HepG2 (cell line): ENCODE measurements around the gene HSF4. TPM values are rescaled to one million over a fixed set of nuclear protein-coding genes. Genes with fewer than 3 reads are reported as not detected.

Experiments used
- ASH2L ChIP-seq: fragments of 300-600, 200-600 bp; sonication (generic); IDR thresholded peaks from 2 replicates; pipeline ENCODE4 v1.7.0; 2017; ENCODE audit warnings: low read depth, mild to moderate bottlenecking, moderate library complexity, mixed read lengths, low read length; ENCODE audit not compliant: insufficient read length
- CAMTA2 ChIP-seq: sonication (generic); formaldehyde crosslinking; IDR thresholded peaks from 2 replicates; pipeline ENCODE4 v1.4.0; 2020; ENCODE audit warnings: mild to moderate bottlenecking, missing genetic modification reagents, borderline replicate concordance
- CENPBD1 ChIP-seq: sonication (generic); formaldehyde crosslinking; IDR thresholded peaks from 2 replicates; pipeline ENCODE4 v1.8.0; 2022; ENCODE audit warnings: missing genetic modification reagents, low read depth, mild to moderate bottlenecking, borderline replicate concordance
- CENPT ChIP-seq: sonication (generic); formaldehyde crosslinking; IDR thresholded peaks from 2 replicates; pipeline ENCODE4 v1.8.0; 2022; ENCODE audit warnings: low read depth, mild to moderate bottlenecking, moderate library complexity, missing genetic modification reagents
- FOXA1 ChIP-seq, 2 experiments: fragments of 450-650 bp in 1 of 2; sonication (generic) in 1 of 2; formaldehyde crosslinking in 1 of 2; IDR thresholded peaks; 2 replicates each; pipeline versions ENCODE4 v1.4.0 to v1.6.1; 2016 to 2020; ENCODE audit warnings: missing genetic modification reagents in 1 of 2
- GATA4 ChIP-seq: sonication (generic); IDR thresholded peaks from 2 replicates; pipeline ENCODE4 v1.6.1; 2016; ENCODE audit warnings: antibody characterized with exemption, low read depth, borderline replicate concordance
- HNRNPUL1 ChIP-seq: fragments of 200-400 bp; formaldehyde crosslinking; IDR thresholded peaks from 2 replicates; pipeline ENCODE4 v1.6.1; 2017; ENCODE audit warnings: low read depth, mild to moderate bottlenecking, low read length, moderate library complexity
- HOMEZ ChIP-seq: IDR thresholded peaks from 2 replicates; pipeline ENCODE4 v1.6.1; 2016; ENCODE audit warnings: low read depth
- IKZF1 ChIP-seq: fragments of 450-650 bp; IDR thresholded peaks from 2 replicates; pipeline ENCODE4 v1.7.1; 2016
- KAT2B ChIP-seq: fragments of 150-350 bp; IDR thresholded peaks from 2 replicates; pipeline ENCODE4 v1.6.1; 2014; ENCODE audit warnings: low read depth, low read length, borderline replicate concordance
- KMT2A ChIP-seq: sonication (generic); formaldehyde crosslinking; IDR thresholded peaks from 2 replicates; pipeline ENCODE4 v1.4.0; 2020; ENCODE audit warnings: missing genetic modification reagents
- MLXIP ChIP-seq: sonication (generic); formaldehyde crosslinking; IDR thresholded peaks from 2 replicates; pipeline ENCODE4 v1.9.0; 2021; ENCODE audit warnings: missing genetic modification reagents, borderline replicate concordance
- RAD51 ChIP-seq: fragments of 450-650 bp; IDR thresholded peaks from 2 replicates; pipeline ENCODE4 v1.6.1; 2016; ENCODE audit warnings: borderline replicate concordance
- RFXAP ChIP-seq: sonication (generic); formaldehyde crosslinking; IDR thresholded peaks from 2 replicates; pipeline ENCODE4 v1.4.0; 2020; ENCODE audit warnings: missing genetic modification reagents, borderline replicate concordance
- TRIM24 ChIP-seq: sonication (generic); formaldehyde crosslinking; IDR thresholded peaks from 2 replicates; pipeline ENCODE4 v1.8.0; 2022; ENCODE audit warnings: mild to moderate bottlenecking, missing genetic modification reagents
- ZC3H13 ChIP-seq: sonication (generic); formaldehyde crosslinking; IDR thresholded peaks from 2 replicates; pipeline ENCODE4 v1.8.1; 2023; ENCODE audit warnings: mild to moderate bottlenecking, missing genetic modification reagents, moderate library complexity
- ZNF503 ChIP-seq: sonication (generic); formaldehyde crosslinking; IDR thresholded peaks from 2 replicates; pipeline ENCODE4 v1.4.0; 2020; ENCODE audit warnings: missing genetic modification reagents
- ZNF556 ChIP-seq: sonication (generic); formaldehyde crosslinking; IDR thresholded peaks from 2 replicates; pipeline ENCODE4 v1.4.0; 2020; ENCODE audit warnings: mild to moderate bottlenecking, missing genetic modification reagents, borderline replicate concordance
- ZNF644 ChIP-seq: IDR thresholded peaks from 2 replicates; pipeline ENCODE4 v1.6.1; 2016; ENCODE audit warnings: low read depth
- ZNF674 ChIP-seq: sonication (generic); formaldehyde crosslinking; IDR thresholded peaks from 2 replicates; pipeline ENCODE4 v1.5.0; 2020; ENCODE audit warnings: low read depth, mild to moderate bottlenecking, missing genetic modification reagents
- polyA plus RNA-seq, 8 experiments: library from polyadenylated mRNA; depleted of rRNA in 3 of 8; stranded (reverse) in 7 of 8; unstranded in 1 of 8; fragments of >200 nt; fragmentation: Illumina TruSeq in 4 of 8; extraction: Trizol in 4 of 8; gene quantifications; 2 replicates each; pipeline versions ENCODE4 v1.2.1 to v1.2.3, GENCODE V29; 2011 to 2016; ENCODE audit warnings: low read depth in 4 of 8, missing spikeins in 1 of 8, mixed read lengths in 1 of 8; ENCODE audit not compliant: insufficient read depth in 1 of 8
- total RNA-seq, 5 experiments: library from RNA; depleted of rRNA; stranded (reverse); fragments of >200 nt; fragmentation: Illumina TruSeq; extraction: Trizol; gene quantifications; 2 replicates each; pipeline ENCODE4 v1.2.3, GENCODE V29; 2016; ENCODE audit warnings: low read depth in 1 of 5

Gene HSF4
- total and polyA plus RNA-seq, 2 of the 13 experiments (the other 11 are each of a cell fraction or from before 2014, with no cell fraction given), result 3.5 to 16.9 TPM

- no peak for TF ChIP-seq ZNF503 (CRISPR knock-in tag)
- 0 out of 2 replicates have a peak, but pooled peaks have one; percentile 15 for TF ChIP-seq GATA4
- no peak for TF ChIP-seq RAD51
- TF ChIP-seq HNRNPUL1, result no peak
- TF ChIP-seq ZNF674 (CRISPR knock-in tag), result no peak
- TF ChIP-seq KAT2B, result no peak
- no peak for TF ChIP-seq ZNF644 (CRISPR knock-in tag)
- peak; percentile 87; the same call in 1 of the 2 replicates for TF ChIP-seq ZNF556 (CRISPR knock-in tag)
- no peak for TF ChIP-seq CENPBD1 (CRISPR knock-in tag)
- peak; percentile 67; the same call in 1 of the 2 replicates for TF ChIP-seq CENPT (CRISPR knock-in tag)
- no peak; the same call in 1 of the 2 replicates for TF ChIP-seq RFXAP
- TF ChIP-seq ZC3H13 (CRISPR knock-in tag), result peak; percentile 93
- TF ChIP-seq IKZF1, result no peak
- TF ChIP-seq HOMEZ (CRISPR knock-in tag), result no peak
- TF ChIP-seq CAMTA2 (CRISPR knock-in tag), result 0 out of 2 replicates have a peak, but pooled peaks have one; percentile 53
- TF ChIP-seq MLXIP, result no peak
- no peak for TF ChIP-seq TRIM24 (CRISPR knock-in tag)
- no peak for TF ChIP-seq FOXA1 (IDR thresholded peaks at IDR 0.05)
- TF ChIP-seq FOXA1 (CRISPR knock-in tag; IDR thresholded peaks at IDR 0.05), result peak; percentile 34; the same call in 1 of the 2 replicates
- no peak for TF ChIP-seq KMT2A
- no peak for TF ChIP-seq ASH2L
Observed at GRCh38 chr16:67177743-67178699, 13.5 kb downstream of the HSF4 start (continued).
